ENCODE results near the gene TMEM134. TPM values are rescaled to one million over a fixed set of nuclear protein-coding genes. Genes with fewer than 3 reads are reported as not detected.
A peak's percentile ranks its signal among the peaks of the same experiment; 100 is the strongest.

TMEM134 gene
- total and polyA plus RNA-seq, 9 of the 15 experiments (the other 6 are each of a cell fraction or from before 2014, with no cell fraction given) = 0.63 to 48.4 (median 10.7) TPM

GRCh38 chr11:67464411-67465188 is 4.5 kb downstream of the TMEM134 start (continued):
- TF ChIP-seq TFE3 (CRISPR knock-in tag; IDR thresholded peaks at IDR 0.05) (peak; percentile 98), NRF1 (conservative IDR thresholded peaks at IDR 0.05 in 1 of 2, IDR thresholded peaks at IDR 0.05 in 1 of 2) (peak; percentile 37 to 41; a peak in 2 of 4 replicates), L3MBTL2 (IDR thresholded peaks at IDR 0.05) (peak; percentile 91), REST (IDR thresholded peaks at IDR 0.05; ENCODE audit: borderline replicate concordance) (peak; percentile 7; the same call in 1 of the 2 replicates), REST (CRISPR knock-in tag; IDR thresholded peaks at IDR 0.05; ENCODE audit: low read depth) (no peak), SUPT5H (IDR thresholded peaks at IDR 0.05) (peak; percentile 73), MLX (CRISPR knock-in tag; conservative IDR thresholded peaks at IDR 0.05) (no peak), GTF2E2 (tag; IDR thresholded peaks at IDR 0.05) (0 out of 2 replicates have a peak, but pooled peaks have one; percentile 11), PHF21A (IDR thresholded peaks at IDR 0.05; ENCODE audit: borderline replicate concordance, low read depth) (no peak), MITF (IDR thresholded peaks at IDR 0.05) (peak; percentile 44; the same call in 1 of the 2 replicates), FOXK2 (conservative IDR thresholded peaks at IDR 0.05 in 1 of 2, IDR thresholded peaks at IDR 0.05 in 1 of 2; ENCODE audit: low read depth in 2 of 2) (0 out of 4 replicates have a peak, but pooled peaks of 1 of the 2 experiments have one; percentile 32), FOSL1 (tag; conservative IDR thresholded peaks at IDR 0.05) (peak; percentile 29; the same call in 1 of the 2 replicates), POLR2A (conservative IDR thresholded peaks at IDR 0.05) (peak; percentile 78), TBP (optimal IDR thresholded peaks at IDR 0.05; ENCODE audit: low read depth, low read length) (peak; percentile 63), RBFOX2 (IDR thresholded peaks at IDR 0.05; ENCODE audit: low read depth, low read length) (peak; percentile 90), ZNF766 (CRISPR knock-in tag; conservative IDR thresholded peaks at IDR 0.05) (0 out of 2 replicates have a peak, but pooled peaks have one; percentile 56)

Measured in K562 (cell line).